ENCODE data around the gene TRIM39. TPM values are rescaled to one million over a fixed set of nuclear protein-coding genes. Genes with fewer than 3 reads are reported as not detected.

The TRIM39 gene
- total RNA-seq, 2 donors from 2014 or later, result 16.4 to 17.1 TPM

- H3K27me3 ChIP-seq (ENCODE audit: control insufficient read depth, insufficient read depth, low read length, poor library complexity, severe bottlenecking), result no peaks in the 10 kb centered on the region
- Mint-ChIP-seq H3K9me3 (no peaks in the 10 kb centered on the region), H3K27me3 (ENCODE audit: insufficient read depth) (no peaks in the 10 kb centered on the region), H3K4me1 (peaks cover 35% of the 10 kb centered on the region), H3K27ac (peak overlapping the region; percentile 100), H3K4me3 (peak overlapping the region; percentile 84), H3K36me3 (ENCODE audit: low read depth) (peaks cover 23% of the 10 kb centered on the region)
- peak; percentile 93 for DNase-seq
- peak overlapping the region; percentile 94 for H3K4me3 ChIP-seq (ENCODE audit: low read length)
- H3K9me3 ChIP-seq (ENCODE audit: control insufficient read depth, low read length), result no peaks in the 10 kb centered on the region
- peaks cover 4% of the 10 kb centered on the region for H3K4me1 ChIP-seq (ENCODE audit: control insufficient read depth, insufficient read depth, low read length)
- H3K9ac ChIP-seq (ENCODE audit: extremely low read depth, low read length, poor library complexity, severe bottlenecking), result peak overlapping the region; percentile 96
- peaks cover 40% of the 10 kb centered on the region for H3K36me3 ChIP-seq (ENCODE audit: control insufficient read depth, insufficient read depth, low read length)
- TF ChIP-seq, protein P1, sequence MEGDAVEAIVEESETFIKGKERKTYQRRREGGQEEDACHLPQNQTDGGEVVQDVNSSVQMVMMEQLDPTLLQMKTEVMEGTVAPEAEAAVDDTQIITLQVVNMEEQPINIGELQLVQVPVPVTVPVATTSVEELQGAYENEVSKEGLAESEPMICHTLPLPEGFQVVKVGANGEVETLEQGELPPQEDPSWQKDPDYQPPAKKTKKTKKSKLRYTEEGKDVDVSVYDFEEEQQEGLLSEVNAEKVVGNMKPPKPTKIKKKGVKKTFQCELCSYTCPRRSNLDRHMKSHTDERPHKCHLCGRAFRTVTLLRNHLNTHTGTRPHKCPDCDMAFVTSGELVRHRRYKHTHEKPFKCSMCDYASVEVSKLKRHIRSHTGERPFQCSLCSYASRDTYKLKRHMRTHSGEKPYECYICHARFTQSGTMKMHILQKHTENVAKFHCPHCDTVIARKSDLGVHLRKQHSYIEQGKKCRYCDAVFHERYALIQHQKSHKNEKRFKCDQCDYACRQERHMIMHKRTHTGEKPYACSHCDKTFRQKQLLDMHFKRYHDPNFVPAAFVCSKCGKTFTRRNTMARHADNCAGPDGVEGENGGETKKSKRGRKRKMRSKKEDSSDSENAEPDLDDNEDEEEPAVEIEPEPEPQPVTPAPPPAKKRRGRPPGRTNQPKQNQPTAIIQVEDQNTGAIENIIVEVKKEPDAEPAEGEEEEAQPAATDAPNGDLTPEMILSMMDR (conservative IDR thresholded peaks at IDR 0.05), result no peak
- 0% methylated on average over 18 to 29 of the region's 29 CpGs for WGBS, 2 experiments (ENCODE audit: insufficient coverage in 1 of 2, insufficient read length in 1 of 2)
- H3K27ac ChIP-seq (ENCODE audit: low read depth, low read length), result peak overlapping the region; percentile 74
Observed at GRCh38 chr6:30325873-30326525, 728 bp upstream of the TRIM39 start.

- Histone ChIP-seq H3K27me3 (ENCODE audit: control insufficient read depth, insufficient read depth, low read length, poor library complexity, severe bottlenecking) (no peaks in the 10 kb centered on the region), H3K4me1 (ENCODE audit: control insufficient read depth, insufficient read depth, low read length) (peaks cover 4% of the 10 kb centered on the region), H3K36me3 (ENCODE audit: control insufficient read depth, insufficient read depth, low read length) (peaks cover 43% of the 10 kb centered on the region), H3K4me3 (ENCODE audit: low read length) (peak overlapping the region; percentile 94), H3K9ac (ENCODE audit: extremely low read depth, low read length, poor library complexity, severe bottlenecking) (peak overlapping the region; percentile 96), H3K9me3 (ENCODE audit: control insufficient read depth, low read length) (no peaks in the 10 kb centered on the region), H3K27ac (ENCODE audit: low read depth, low read length) (peak overlapping the region; percentile 74)
- peaks cover 25% of the 10 kb centered on the region for H3K4me1 Mint-ChIP-seq
- H3K9me3 Mint-ChIP-seq, result no peaks in the 10 kb centered on the region
- TF ChIP-seq, protein P1 (conservative IDR thresholded peaks at IDR 0.05), result no peak
- H3K27me3 Mint-ChIP-seq (ENCODE audit: insufficient read depth), result no peaks in the 10 kb centered on the region
- DNase-seq, result no peak
- WGBS, 2 experiments (ENCODE audit: insufficient coverage in 1 of 2, insufficient read length in 1 of 2), result 12 to 21% methylated on average over 2 to 17 of the region's 17 CpGs
- peak overlapping the region; percentile 84 for H3K4me3 Mint-ChIP-seq
- H3K27ac Mint-ChIP-seq, result peak overlapping the region; percentile 95
- peaks cover 30% of the 10 kb centered on the region for H3K36me3 Mint-ChIP-seq (ENCODE audit: low read depth)
Observed at GRCh38 chr6:30327232-30327746, 562 bp downstream of the TRIM39 start.

- no peak for DNase-seq
- Mint-ChIP-seq H3K27ac (no peak overlapping the region), H3K36me3 (ENCODE audit: low read depth) (peaks cover 29% of the 10 kb centered on the region), H3K4me3 (peak overlapping the region; percentile 84), H3K27me3 (ENCODE audit: insufficient read depth) (no peaks in the 10 kb centered on the region), H3K9me3 (no peaks in the 10 kb centered on the region), H3K4me1 (peaks cover 20% of the 10 kb centered on the region)
- H3K9me3 ChIP-seq (ENCODE audit: control insufficient read depth, low read length), result no peaks in the 10 kb centered on the region
- no peaks in the 10 kb centered on the region for H3K27me3 ChIP-seq (ENCODE audit: control insufficient read depth, insufficient read depth, low read length, poor library complexity, severe bottlenecking)
- H3K36me3 ChIP-seq (ENCODE audit: control insufficient read depth, insufficient read depth, low read length), result peaks cover 47% of the 10 kb centered on the region
- H3K27ac ChIP-seq (ENCODE audit: low read depth, low read length), result no peak overlapping the region
- no peak overlapping the region for H3K9ac ChIP-seq (ENCODE audit: extremely low read depth, low read length, poor library complexity, severe bottlenecking)
- H3K4me1 ChIP-seq (ENCODE audit: control insufficient read depth, insufficient read depth, low read length), result peaks cover 4% of the 10 kb centered on the region
- TF ChIP-seq, protein P1 (conservative IDR thresholded peaks at IDR 0.05), result no peak
- H3K4me3 ChIP-seq (ENCODE audit: low read length), result no peak overlapping the region
Observed at GRCh38 chr6:30328397-30328796, 1.7 kb downstream of the TRIM39 start.

Data from endodermal cell (in vitro differentiated cells).